ENCODE results near the gene CCNB1.

- TF ChIP-seq CTCF (IDR thresholded peaks at IDR 0.05) (peak in 1 of 4 experiments; percentile 8), POLR2A (IDR thresholded peaks at IDR 0.05) (no peak), EP300 (IDR thresholded peaks at IDR 0.05) (no peak)
These were observed at the start of gene CCNB1 for GRCh38 chr5:69166686-69167492.
